NCI-H2227 (cell line): ENCODE results near the gene ANKRD66.
A peak's percentile ranks its signal among the peaks of the same experiment; 100 is the strongest.
"Not testable (repeated sequence)": the region's sequence is repeated elsewhere in the genome, so short reads cannot be mapped to it uniquely, and the experiment has no call there.

Experiments used
- DNase-seq: peaks from one replicate; lab custom pipeline; 2025; ENCODE audit not compliant: unreplicated experiment; lab: John Stamatoyannopoulos, UW

The ANKRD66 gene

GRCh38 chr6:46751658-46752057, 4.9 kb downstream of the ANKRD66 start:
- no peak for DNase-seq

GRCh38 chr6:46755865-46756264, 9.1 kb downstream of the ANKRD66 start:
- no peak for DNase-seq

GRCh38 chr6:46756469-46757213, 9.9 kb downstream of the ANKRD66 start:
- no peak for DNase-seq

GRCh38 chr6:46757214-46757596, 10.5 kb downstream of the ANKRD66 start:
- no peak for DNase-seq

- DNase-seq = no peak
Observed at GRCh38 chr6:46758960-46759753, 12.4 kb downstream of the ANKRD66 start.

GRCh38 chr6:46760925-46761324, 14.2 kb downstream of the ANKRD66 start:
- DNase-seq = no peak

- no peak for DNase-seq
Observed at GRCh38 chr6:46763466-46763865, 16.7 kb downstream of the ANKRD66 start.

GRCh38 chr6:46764280-46764679, 17.5 kb downstream of the ANKRD66 start:
- not testable (repeated sequence) for DNase-seq

- no peak for DNase-seq
Observed at GRCh38 chr6:46764961-46765360, 18.2 kb downstream of the ANKRD66 start.

GRCh38 chr6:46772016-46772415, 25.3 kb downstream of the ANKRD66 start:
- DNase-seq = no peak

GRCh38 chr6:46772762-46773161, 26.0 kb downstream of the ANKRD66 start:
- no peak for DNase-seq

- DNase-seq = no peak
Observed at GRCh38 chr6:46773201-46773855, 26.6 kb downstream of the ANKRD66 start.

GRCh38 chr6:46774736-46775135, 28.0 kb downstream of the ANKRD66 start:
- not testable (repeated sequence) for DNase-seq

GRCh38 chr6:46776070-46776712, 29.5 kb downstream of the ANKRD66 start:
- DNase-seq = no peak

- no peak for DNase-seq
Observed at GRCh38 chr6:46777476-46778346, 31.0 kb downstream of the ANKRD66 start.

GRCh38 chr6:46781478-46782378, 35.0 kb downstream of the ANKRD66 start:
- DNase-seq = peak; percentile 57

GRCh38 chr6:46784535-46784934, 37.8 kb downstream of the ANKRD66 start:
- no peak for DNase-seq

GRCh38 chr6:46787871-46788540, 41.3 kb downstream of the ANKRD66 start:
- no peak for DNase-seq

GRCh38 chr6:46788791-46789190, 42.1 kb downstream of the ANKRD66 start:
- no peak for DNase-seq
